HEK293T (cell line): ENCODE results near the gene PARP1.

Experiments used
- BHLHE40 ChIP-seq: fragments of 450-650 bp; IDR thresholded peaks from 2 replicates; pipeline ENCODE4 v1.6.1; 2016; ENCODE audit warnings: mild to moderate bottlenecking, moderate library complexity, borderline replicate concordance
- ELF4 ChIP-seq: fragments of 450-650 bp; IDR thresholded peaks from 2 replicates; pipeline ENCODE4 v1.6.1; 2017; ENCODE audit warnings: antibody characterized with exemption
- FOXK2 ChIP-seq: fragments of 450-650 bp; IDR thresholded peaks from 2 replicates; pipeline ENCODE4 v1.6.1; 2016; ENCODE audit warnings: mild to moderate bottlenecking
- FOXM1 ChIP-seq: fragments of 450-650 bp; IDR thresholded peaks from 2 replicates; pipeline ENCODE4 v1.6.1; 2017; ENCODE audit warnings: mild to moderate bottlenecking, borderline replicate concordance
- SP1 ChIP-seq: fragments of 450-650 bp; IDR thresholded peaks from 2 replicates; pipeline ENCODE4 v1.6.1; 2017
- SUZ12 ChIP-seq: fragments of 450-650 bp; IDR thresholded peaks from 2 replicates; pipeline ENCODE4 v1.6.1; 2016; ENCODE audit warnings: mild to moderate bottlenecking
- TARDBP ChIP-seq: fragments of 450-650 bp; IDR thresholded peaks from 2 replicates; pipeline ENCODE4 v1.6.1; 2016
- ZNF384 ChIP-seq: fragments of 450-650 bp; IDR thresholded peaks from 2 replicates; pipeline ENCODE4 v1.6.1; 2016

DNA sequence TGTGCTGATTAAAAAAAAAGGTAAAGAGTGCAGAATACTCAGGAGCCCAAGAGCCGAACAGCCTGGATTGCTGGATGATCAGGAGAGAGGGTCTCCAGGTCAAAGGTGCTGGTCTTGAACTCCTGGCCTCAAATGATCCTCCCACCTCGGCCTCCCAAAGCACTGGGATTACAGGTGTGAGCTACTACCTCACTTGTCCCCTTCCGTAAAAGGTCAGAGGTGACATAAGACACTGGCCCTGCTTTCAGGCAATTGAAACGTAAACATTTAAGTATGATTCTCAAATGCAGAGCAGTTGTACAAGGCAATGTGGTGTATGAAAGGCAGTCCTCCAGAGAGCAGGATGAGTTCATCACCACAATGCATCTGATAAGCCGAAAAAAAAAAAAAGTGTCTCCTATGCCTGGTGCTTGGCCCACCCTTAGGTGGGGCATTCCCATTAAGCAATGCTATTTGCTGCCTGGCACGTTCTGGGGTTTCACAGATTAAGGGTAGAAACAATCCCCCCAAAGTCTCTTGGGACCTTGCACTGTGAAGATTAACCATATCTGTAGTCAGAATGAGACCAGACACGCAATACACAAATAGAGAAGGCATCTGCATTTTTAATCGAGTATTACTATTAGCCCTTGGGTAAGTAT is 47.7 kb downstream of the PARP1 start:
- TF ChIP-seq SUZ12 = no peak
- TF ChIP-seq FOXK2 = no peak
- no peak for TF ChIP-seq FOXM1
- TF ChIP-seq ELF4 = no peak
- TF ChIP-seq BHLHE40 = no peak
- no peak for TF ChIP-seq ZNF384
- TF ChIP-seq SP1 = no peak
- TF ChIP-seq TARDBP = no peak
